ENCODE results near the gene TP63.

Gene TP63

GRCh38 chr3:189944285-189945145 lies 313.3 kb downstream of the TP63 start:
- no peak for DNase-seq

DNA sequence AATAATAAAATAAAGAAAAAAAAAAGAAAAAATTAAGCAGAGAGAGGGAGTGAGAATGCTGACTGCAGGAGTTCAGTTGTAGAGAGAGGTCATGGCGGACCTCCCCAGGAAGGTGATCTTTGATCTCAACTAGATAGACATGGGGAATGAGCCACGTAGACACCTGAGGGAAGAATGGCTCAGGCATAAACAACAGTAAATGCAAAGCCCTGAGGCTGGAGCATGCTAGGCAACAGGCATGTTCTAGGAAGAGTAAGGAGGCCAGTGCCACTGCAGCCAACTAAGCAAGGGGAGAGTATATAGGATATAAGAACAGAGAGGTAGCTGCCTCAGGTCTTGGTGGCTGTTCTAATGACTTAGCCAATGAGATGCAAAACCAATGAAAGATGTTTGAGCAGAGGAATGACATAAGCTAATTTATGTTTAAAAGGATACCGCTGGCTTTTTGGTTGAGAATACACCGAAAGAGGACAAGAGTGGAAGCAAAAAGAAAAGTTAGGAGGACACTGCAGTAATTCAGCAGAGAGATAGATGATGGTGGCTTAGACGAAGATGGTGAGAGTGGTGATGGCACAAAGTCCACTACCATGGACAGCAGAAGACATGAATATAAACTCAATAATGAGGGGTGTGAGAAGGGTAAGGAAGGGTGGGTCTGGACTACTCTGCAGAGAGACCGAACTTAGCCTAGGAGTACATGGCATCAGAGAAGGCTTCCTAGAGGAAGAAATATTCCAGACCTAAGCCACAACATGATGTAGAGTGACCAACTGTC lies 314.9 kb downstream of the TP63 start:
- DNase-seq = no peak

Data from NCI-H1694 treated with DMSO at 0.1 percent for 48 hours (cell line).